HL-60 (cell line): ENCODE results near the gene IFT80.

Experiments used
- DNase-seq, 2 experiments: peaks; one replicate each; pipeline ENCODE4 v3.0.0-alpha.2; 2010 to 2020; ENCODE audit warnings: low read depth in 1 of 2, low spot score in 1 of 2
- H3K27ac ChIP-seq: fragments of 250-450 bp; sonication (Bioruptor Pico); replicated peaks from 2 replicates; pipeline ENCODE4 v1.5.1; 2020; ENCODE audit warnings: mild to moderate bottlenecking, moderate library complexity
- H3K27me3 ChIP-seq: fragments of 250-450 bp; sonication (Bioruptor Pico); 2 replicates; pipeline ENCODE4 v1.5.1; 2021; ENCODE audit warnings: mild to moderate bottlenecking, moderate library complexity; ENCODE audit not compliant: insufficient read depth, poor library complexity, severe bottlenecking
- H3K4me3 ChIP-seq: replicated peaks from 2 replicates; pipeline ENCODE4 v1.5.1; 2011; ENCODE audit warnings: mild to moderate bottlenecking, control low read depth, low read length; ENCODE audit not compliant: insufficient read depth
- CTCF ChIP-seq: IDR thresholded peaks from one replicate; pipeline ENCODE4 v1.5.1; 2011; ENCODE audit warnings: low read length, control low read depth, inconsistent platforms; ENCODE audit not compliant: insufficient read depth
- GABPA ChIP-seq: IDR thresholded peaks from 2 replicates; pipeline ENCODE4 v1.6.1; 2012; ENCODE audit warnings: low read depth
- POLR2AphosphoS5 ChIP-seq: IDR thresholded peaks from 2 replicates; pipeline ENCODE4 v1.6.1; 2012; ENCODE audit warnings: low read depth
- REST ChIP-seq: IDR thresholded peaks from 2 replicates; pipeline ENCODE4 v1.6.1; 2012; ENCODE audit warnings: low read depth; ENCODE audit not compliant: insufficient replicate concordance
- SPI1 ChIP-seq: IDR thresholded peaks from 2 replicates; pipeline ENCODE4 v1.6.1; 2012; ENCODE audit warnings: low read depth, mild to moderate bottlenecking, borderline replicate concordance

The IFT80 gene

GRCh38 chr3:160370987-160371857 lies 27.8 kb downstream of the IFT80 start:
- TF ChIP-seq POLR2AphosphoS5 (no peak), SPI1 (no peak), REST (no peak), GABPA (no peak)
- no peak for DNase-seq

GRCh38 chr3:160369784-160370183 lies 29.2 kb downstream of the IFT80 start:
- no peak for TF ChIP-seq SPI1
- no peak for TF ChIP-seq POLR2AphosphoS5
- TF ChIP-seq REST: no peak
- no peak for TF ChIP-seq GABPA
- TF ChIP-seq CTCF: no peak
- no peak overlapping the region for H3K4me3 ChIP-seq
- H3K27ac ChIP-seq: peak overlapping the region; percentile 39
- H3K27me3 ChIP-seq: no peaks in the 10 kb centered on the region
- no peak for DNase-seq

More at GRCh38 chr3:160370987-160371857, 27.8 kb downstream of the IFT80 start:
- Histone ChIP-seq H3K4me3 (no peak overlapping the region), H3K27me3 (no peaks in the 10 kb centered on the region), H3K27ac (no peak overlapping the region)

GRCh38 chr3:160368804-160369203 lies 30.2 kb downstream of the IFT80 start:
- Histone ChIP-seq H3K4me3 (no peak overlapping the region), H3K27ac (peak overlapping the region; percentile 39), H3K27me3 (no peaks in the 10 kb centered on the region)
- TF ChIP-seq POLR2AphosphoS5: no peak
- no peak for TF ChIP-seq CTCF
- peak; percentile 41; the same call in 1 of the 2 replicates for TF ChIP-seq SPI1
- TF ChIP-seq REST: no peak
- DNase-seq: peak in 1 of 2 experiments; percentile 61
